Breast epithelium (tissue), 4 donors: Measurements from ENCODE around the gene SLC4A7. TPM values are rescaled to one million over a fixed set of nuclear protein-coding genes. Genes with fewer than 3 reads are reported as not detected.
"Not testable (repeated sequence)": the region's sequence is repeated elsewhere in the genome, so short reads cannot be mapped to it uniquely, and the experiment has no call there.

Experiments used
- DNase-seq, 2 donors: peaks; one replicate each; pipeline ENCODE4 v3.0.0-alpha.2; 2019; ENCODE audit warnings: low spot score in 2 of 2
- H3K27ac ChIP-seq, 2 donors: fragments of 200-600 bp; sonication (generic) in 1 of 2; one replicate each; pipeline ENCODE4 v1.5.1; 2016 to 2019; ENCODE audit warnings: mild to moderate bottlenecking in 1 of 2
- H3K27me3 ChIP-seq, 2 donors: fragments of 200-600 bp; sonication (generic) in 1 of 2; one replicate each; pipeline versions ENCODE4 v1.5.1 to v1.6.0; 2017 to 2019; ENCODE audit warnings: control low read depth in 1 of 2, mild to moderate bottlenecking in 1 of 2
- H3K36me3 ChIP-seq: fragments of 200-600 bp; one replicate; pipeline ENCODE4 v1.5.1; 2019
- H3K4me1 ChIP-seq, 2 donors: fragments of 200-600 bp; sonication (generic); one replicate each; pipeline ENCODE4 v1.5.1; 2016 to 2019; ENCODE audit warnings: control low read depth in 1 of 2
- H3K4me3 ChIP-seq, 3 donors: fragments of 200-600 bp; sonication (generic); 1 replicate in 2 of 3; 2 replicates in 1 of 3; pipeline ENCODE4 v1.5.1; 2016 to 2019; ENCODE audit warnings: mild to moderate bottlenecking in 3 of 3, moderate library complexity in 2 of 3
- H3K9me3 ChIP-seq, 2 donors: fragments of 200-600 bp; sonication (generic) in 1 of 2; one replicate each; pipeline ENCODE4 v1.5.1; 2016 to 2019; ENCODE audit warnings: control low read depth in 1 of 2
- CTCF ChIP-seq, 3 donors: fragments of 450-650 bp; IDR thresholded peaks; one replicate each; pipeline ENCODE4 v1.5.1; 2016 to 2017; ENCODE audit warnings: antibody characterized with exemption in 3 of 3, mild to moderate bottlenecking in 3 of 3, moderate library complexity in 3 of 3
- POLR2A ChIP-seq: fragments of 450-650 bp; IDR thresholded peaks from one replicate; pipeline ENCODE4 v1.6.1; 2016; ENCODE audit warnings: antibody characterized with exemption, mild to moderate bottlenecking, moderate library complexity
- POLR2AphosphoS5 ChIP-seq, 3 donors: sonication (generic); formaldehyde crosslinking; IDR thresholded peaks; one replicate each; pipeline ENCODE4 v1.6.1; 2017; ENCODE audit warnings: antibody characterized with exemption in 3 of 3
- intact Hi-C: fragments of 100-400 bp; cut with DNase I; formaldehyde crosslinking; loops from one replicate; pipeline ENCODE4 v1.15.1; 2023; ENCODE audit warnings: low total_unique reads
- total RNA-seq, 3 donors: library from RNA; depleted of rRNA; stranded (reverse); fragments of >200 nt; gene quantifications; one replicate each; pipeline ENCODE4 v1.1.0, GENCODE V29; 2016

The SLC4A7 gene
- total RNA-seq, 3 donors from 2014 or later: 32.8 to 219 (median 204) TPM

GRCh38 chr3:27429909-27430308 is 54.3 kb downstream of the SLC4A7 start:
- Histone ChIP-seq H3K36me3 (no peaks in the 10 kb centered on the region), H3K4me1 (no peaks in the 10 kb centered on the region), H3K9me3 (no peaks in the 10 kb centered on the region), H3K27me3 (no peaks in the 10 kb centered on the region), H3K4me3 (no peak overlapping the region), H3K27ac (peak overlapping the region; percentile 16 to 74)
- TF ChIP-seq CTCF (IDR thresholded peaks at IDR 0.05): no peak
- intact Hi-C loops: no loop called here
- no peak for DNase-seq

GRCh38 chr3:27428446-27428845 is 55.7 kb downstream of the SLC4A7 start:
- TF ChIP-seq CTCF (IDR thresholded peaks at IDR 0.05): no peak
- no peak for TF ChIP-seq POLR2AphosphoS5 (IDR thresholded peaks at IDR 0.05)
- Histone ChIP-seq H3K27me3 (no peaks in the 10 kb centered on the region), H3K9me3 (no peaks in the 10 kb centered on the region), H3K36me3 (no peaks in the 10 kb centered on the region), H3K4me1 (no peaks in the 10 kb centered on the region), H3K27ac (no peak overlapping the region), H3K4me3 (no peak overlapping the region)
- DNase-seq: no peak
- intact Hi-C loops: no loop called here

GRCh38 chr3:27426926-27427325 is 57.3 kb downstream of the SLC4A7 start:
- H3K4me3 ChIP-seq: no peak overlapping the region
- intact Hi-C loops: no loop called here
- no peak for TF ChIP-seq CTCF (IDR thresholded peaks at IDR 0.05)
- TF ChIP-seq POLR2AphosphoS5 (IDR thresholded peaks at IDR 0.05): no peak
- TF ChIP-seq POLR2A: no peak
- no peaks in the 10 kb centered on the region for H3K36me3 ChIP-seq
- H3K9me3 ChIP-seq: no peaks in the 10 kb centered on the region
- H3K27ac ChIP-seq: no peak overlapping the region
- no peaks in the 10 kb centered on the region for H3K4me1 ChIP-seq
- no peak for DNase-seq
- H3K27me3 ChIP-seq: no peaks in the 10 kb centered on the region

- intact Hi-C loops: no loop called here
- no peaks in the 10 kb centered on the region for H3K9me3 ChIP-seq
- DNase-seq: no peak
- no peak overlapping the region for H3K27ac ChIP-seq
- H3K4me3 ChIP-seq: no peak overlapping the region
- no peaks in the 10 kb centered on the region for H3K4me1 ChIP-seq
- TF ChIP-seq CTCF (IDR thresholded peaks at IDR 0.05) (no peak), POLR2A (no peak), POLR2AphosphoS5 (IDR thresholded peaks at IDR 0.05) (no peak)
- H3K27me3 ChIP-seq: no peaks in the 10 kb centered on the region
- H3K36me3 ChIP-seq: no peaks in the 10 kb centered on the region
These were observed 58.2 kb downstream of the SLC4A7 start for GRCh38 chr3:27425896-27426565.

GRCh38 chr3:27424812-27425521 is 59.2 kb downstream of the SLC4A7 start:
- intact Hi-C loops, H3K36me3 ChIP-seq: not testable (repeated sequence)

More at GRCh38 chr3:27424812-27425521, 59.2 kb downstream of the SLC4A7 start:
- DNase-seq, H3K27ac ChIP-seq, H3K9me3 ChIP-seq, H3K4me3 ChIP-seq, H3K27me3 ChIP-seq, H3K4me1 ChIP-seq: not testable (repeated sequence)
